Memory B cell (primary cell): Measurements from ENCODE around the gene ZCCHC9.
"Not testable (repeated sequence)": the region's sequence is repeated elsewhere in the genome, so short reads cannot be mapped to it uniquely, and the experiment has no call there.

Experiments
- ATAC-seq: fragments of 150-1000 bp; cut with Tn5 transposase; 2 replicates; pipeline ENCODE4 v1.10.0; 2021; ENCODE audit warnings: low read depth, mild to moderate bottlenecking, moderate library complexity
- DNase-seq, 2 donors: peaks; one replicate each; pipeline ENCODE4 v3.0.0; 2022; ENCODE audit warnings: low spot score in 2 of 2
- H3K27ac Mint-ChIP-seq: one replicate; pipeline ENCODE4 v1.8.0; 2022; ENCODE audit warnings: mild to moderate bottlenecking, moderate library complexity, mixed read lengths
- H3K27me3 Mint-ChIP-seq: one replicate; pipeline ENCODE4 v1.8.0; 2022; ENCODE audit warnings: mixed read lengths
- H3K36me3 Mint-ChIP-seq: one replicate; pipeline ENCODE4 v1.8.0; 2022; ENCODE audit warnings: mild to moderate bottlenecking, mixed read lengths
- H3K4me1 Mint-ChIP-seq: one replicate; pipeline ENCODE4 v1.8.0; 2022; ENCODE audit warnings: mixed read lengths
- H3K4me3 Mint-ChIP-seq: one replicate; pipeline ENCODE4 v1.8.0; 2022; ENCODE audit warnings: mild to moderate bottlenecking, moderate library complexity, mixed read lengths
- H3K9me3 Mint-ChIP-seq: one replicate; pipeline ENCODE4 v1.8.0; 2022; ENCODE audit warnings: mixed read lengths

The ZCCHC9 gene

GRCh38 chr5:81301271-81302015 lies at the start of gene ZCCHC9:
Gene ZCCHC9 (plus strand): TSS chr5:81301587. CDS start chr5:81304758, 3,171 bp downstream.
- Mint-ChIP-seq H3K27ac (peak within 1 kb of the TSS; percentile 94), H3K4me1 (peaks cover 28% of the 10 kb centered on the region), H3K27me3 (no peaks in the 10 kb centered on the region), H3K9me3 (no peaks in the 10 kb centered on the region), H3K4me3 (peak within 1 kb of the TSS; percentile 93), H3K36me3 (peaks cover 5% of the 10 kb centered on the region)
- ATAC-seq, result peak; percentile 93
- peak; percentile 86 to 89 for DNase-seq

GRCh38 chr5:81251922-81252321 lies 49.5 kb upstream of the ZCCHC9 start:
- Mint-ChIP-seq H3K4me3 (no peak overlapping the region), H3K27me3 (no peaks in the 10 kb centered on the region), H3K9me3 (peaks cover 2% of the 10 kb centered on the region), H3K4me1 (peaks cover 1% of the 10 kb centered on the region), H3K27ac (no peak overlapping the region), H3K36me3 (peaks cover 26% of the 10 kb centered on the region)
- no peak for DNase-seq
- ATAC-seq, result no peak

GRCh38 chr5:81252904-81253303 lies 48.5 kb upstream of the ZCCHC9 start:
- H3K9me3 Mint-ChIP-seq, result peaks cover 2% of the 10 kb centered on the region
- no peaks in the 10 kb centered on the region for H3K27me3 Mint-ChIP-seq
- H3K36me3 Mint-ChIP-seq, result peaks cover 31% of the 10 kb centered on the region
- ATAC-seq (no peak), DNase-seq (no peak)
- H3K4me1 Mint-ChIP-seq, result peaks cover 2% of the 10 kb centered on the region
- no peak overlapping the region for H3K4me3 Mint-ChIP-seq
- no peak overlapping the region for H3K27ac Mint-ChIP-seq

- ATAC-seq (no peak), DNase-seq (no peak)
- H3K27ac Mint-ChIP-seq, result no peak overlapping the region
- peaks cover 2% of the 10 kb centered on the region for H3K9me3 Mint-ChIP-seq
- H3K4me3 Mint-ChIP-seq, result no peak overlapping the region
- peaks cover 2% of the 10 kb centered on the region for H3K4me1 Mint-ChIP-seq
- H3K27me3 Mint-ChIP-seq, result no peaks in the 10 kb centered on the region
- peaks cover 31% of the 10 kb centered on the region for H3K36me3 Mint-ChIP-seq
Measured at GRCh38 chr5:81253875-81254274, 47.5 kb upstream of the ZCCHC9 start.

DNA sequence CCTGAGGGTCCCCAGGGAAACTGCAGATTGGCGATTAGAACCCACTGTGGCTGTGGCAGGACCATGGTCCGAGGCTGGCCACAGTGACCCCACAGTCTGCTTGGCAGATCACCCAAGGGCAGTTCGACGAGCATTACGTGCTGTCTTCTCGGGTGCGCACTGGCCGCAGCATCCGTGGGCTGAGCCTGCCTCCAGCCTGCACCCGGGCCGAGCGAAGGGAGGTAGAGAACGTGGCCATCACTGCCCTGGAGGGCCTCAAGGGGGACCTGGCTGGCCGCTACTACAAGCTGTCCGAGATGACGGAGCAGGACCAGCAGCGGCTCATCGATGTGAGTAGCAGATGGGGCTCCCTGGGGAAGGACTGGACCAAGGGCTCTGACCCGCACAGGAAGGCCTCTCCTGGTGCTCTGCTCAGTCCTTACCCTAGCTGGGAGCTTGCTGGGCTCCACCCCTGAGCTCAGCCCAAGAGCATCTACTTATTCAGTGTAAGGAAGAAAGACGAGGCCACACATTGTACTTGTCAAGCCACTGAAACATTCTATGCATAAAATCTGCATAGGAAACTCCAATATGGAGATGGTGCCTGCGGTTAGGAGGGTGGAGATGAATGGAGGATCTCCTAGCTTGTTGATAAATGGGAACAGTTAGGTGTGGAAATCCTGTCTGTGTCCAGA lies 46.4 kb upstream of the ZCCHC9 start:
- Mint-ChIP-seq H3K4me1 (peaks cover 5% of the 10 kb centered on the region), H3K36me3 (peaks cover 33% of the 10 kb centered on the region), H3K4me3 (no peak overlapping the region), H3K27ac (no peak overlapping the region), H3K27me3 (no peaks in the 10 kb centered on the region), H3K9me3 (peaks cover 5% of the 10 kb centered on the region)
- DNase-seq (no peak), ATAC-seq (no peak)

DNA sequence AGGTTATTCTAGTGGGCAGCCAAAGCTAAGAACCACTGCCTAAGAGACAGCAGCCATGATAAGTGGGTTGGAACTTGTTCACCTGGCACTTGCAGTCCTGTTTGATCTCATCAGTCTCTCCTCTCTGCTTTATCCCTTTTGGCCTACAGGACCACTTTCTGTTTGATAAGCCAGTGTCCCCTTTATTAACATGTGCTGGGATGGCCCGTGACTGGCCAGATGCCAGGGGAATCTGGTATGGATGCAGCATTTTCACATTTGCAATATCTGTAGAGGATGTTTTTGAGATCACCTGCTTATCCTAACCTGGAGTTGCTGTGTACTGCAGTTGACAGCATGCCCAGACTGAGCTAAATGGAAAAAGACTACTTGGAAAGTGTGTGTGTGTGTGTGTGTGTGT lies 44.6 kb upstream of the ZCCHC9 start:
- H3K27ac Mint-ChIP-seq, result no peak overlapping the region
- no peaks in the 10 kb centered on the region for H3K27me3 Mint-ChIP-seq
- no peak overlapping the region for H3K4me3 Mint-ChIP-seq
- DNase-seq, result no peak
- peaks cover 38% of the 10 kb centered on the region for H3K36me3 Mint-ChIP-seq
- peaks cover 7% of the 10 kb centered on the region for H3K9me3 Mint-ChIP-seq
- peaks cover 5% of the 10 kb centered on the region for H3K4me1 Mint-ChIP-seq
- ATAC-seq, result no peak

GRCh38 chr5:81262796-81263195 lies 38.6 kb upstream of the ZCCHC9 start:
- DNase-seq, H3K4me3 Mint-ChIP-seq, H3K4me1 Mint-ChIP-seq, H3K27ac Mint-ChIP-seq, H3K27me3 Mint-ChIP-seq, ATAC-seq: not testable (repeated sequence)
- H3K9me3 Mint-ChIP-seq, result peaks cover 10% of the 10 kb centered on the region
- H3K36me3 Mint-ChIP-seq, result peaks cover 33% of the 10 kb centered on the region

GRCh38 chr5:81265101-81265500 lies 36.3 kb upstream of the ZCCHC9 start:
- Mint-ChIP-seq H3K4me3 (no peak overlapping the region), H3K9me3 (peaks cover 6% of the 10 kb centered on the region), H3K27ac (no peak overlapping the region), H3K27me3 (no peaks in the 10 kb centered on the region), H3K4me1 (peaks cover 8% of the 10 kb centered on the region), H3K36me3 (peaks cover 33% of the 10 kb centered on the region)
- DNase-seq (no peak), ATAC-seq (no peak)

- H3K36me3 Mint-ChIP-seq, result peaks cover 35% of the 10 kb centered on the region
- no peak for DNase-seq
- H3K4me3 Mint-ChIP-seq, result no peak overlapping the region
- H3K4me1 Mint-ChIP-seq, result peaks cover 18% of the 10 kb centered on the region
- H3K27me3 Mint-ChIP-seq, result no peaks in the 10 kb centered on the region
- H3K27ac Mint-ChIP-seq, result no peak overlapping the region
- ATAC-seq, result no peak
- H3K9me3 Mint-ChIP-seq, result peaks cover 11% of the 10 kb centered on the region
Measured at GRCh38 chr5:81268521-81269196, 32.7 kb upstream of the ZCCHC9 start.

DNA sequence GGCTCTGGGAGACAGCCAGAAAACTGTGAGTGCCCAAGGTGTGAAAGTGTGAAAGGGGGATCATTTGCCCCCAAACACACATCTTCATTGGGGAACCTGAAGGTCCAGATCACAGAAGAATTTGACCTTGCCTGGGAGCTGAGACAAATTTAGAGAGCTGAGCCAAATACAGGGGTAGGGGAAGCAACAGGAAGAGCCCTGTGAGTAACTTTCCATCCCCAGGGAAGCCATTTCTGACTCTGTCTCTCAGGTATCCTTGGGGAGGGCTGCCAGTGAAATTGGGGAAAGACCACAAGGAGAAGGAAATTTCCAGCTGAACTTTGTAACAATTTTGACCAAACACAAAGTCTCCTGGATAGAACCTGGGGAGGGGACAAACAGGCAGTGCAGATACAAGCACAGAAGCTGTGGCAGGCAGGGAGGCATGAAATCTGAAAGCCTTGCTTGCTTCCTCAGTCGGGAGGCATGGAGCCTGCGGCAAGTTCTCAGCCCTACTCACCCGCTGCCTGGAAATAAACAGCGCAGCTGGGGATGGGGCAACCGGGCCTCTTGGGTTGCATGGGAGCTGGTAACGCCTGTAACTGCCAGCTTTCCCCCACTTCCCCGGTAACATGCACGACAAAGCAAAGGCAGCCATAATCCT lies 31.5 kb upstream of the ZCCHC9 start:
- no peaks in the 10 kb centered on the region for H3K27me3 Mint-ChIP-seq
- H3K4me1 Mint-ChIP-seq, result peaks cover 21% of the 10 kb centered on the region
- peaks cover 16% of the 10 kb centered on the region for H3K9me3 Mint-ChIP-seq
- H3K27ac Mint-ChIP-seq, result no peak overlapping the region
- H3K4me3 Mint-ChIP-seq, result no peak overlapping the region
- ATAC-seq (no peak), DNase-seq (no peak)
- peaks cover 39% of the 10 kb centered on the region for H3K36me3 Mint-ChIP-seq

GRCh38 chr5:81270394-81271027 lies 30.9 kb upstream of the ZCCHC9 start:
- DNase-seq, H3K4me3 Mint-ChIP-seq, H3K27me3 Mint-ChIP-seq, H3K27ac Mint-ChIP-seq, ATAC-seq: not testable (repeated sequence)
- peaks cover 18% of the 10 kb centered on the region for H3K9me3 Mint-ChIP-seq
- peaks cover 24% of the 10 kb centered on the region for H3K4me1 Mint-ChIP-seq
- H3K36me3 Mint-ChIP-seq, result peaks cover 43% of the 10 kb centered on the region

DNA sequence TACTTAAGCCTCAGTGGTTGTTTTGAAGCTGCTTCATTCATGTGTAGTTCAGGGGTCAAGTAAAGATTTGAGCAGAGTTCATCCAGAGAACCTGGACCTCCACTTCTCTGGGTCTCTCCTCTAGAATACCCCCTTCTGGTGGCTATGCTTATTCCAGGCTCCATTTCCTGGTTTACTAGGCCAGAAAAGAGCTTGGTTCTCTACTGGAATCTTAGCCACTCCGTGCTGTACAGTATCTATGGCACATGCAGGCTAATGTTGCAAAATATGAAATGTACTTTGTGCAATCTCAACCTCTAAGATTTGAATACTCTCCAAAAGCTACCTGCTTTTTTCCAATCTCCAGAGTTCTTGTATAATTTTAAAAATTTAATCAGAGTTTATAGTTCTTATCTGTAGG lies 17.4 kb upstream of the ZCCHC9 start:
- no peaks in the 10 kb centered on the region for H3K27me3 Mint-ChIP-seq
- peaks cover 13% of the 10 kb centered on the region for H3K36me3 Mint-ChIP-seq
- ATAC-seq (no peak), DNase-seq (no peak)
- H3K9me3 Mint-ChIP-seq, result no peaks in the 10 kb centered on the region
- H3K4me3 Mint-ChIP-seq, result no peak overlapping the region
- H3K4me1 Mint-ChIP-seq, result peaks cover 12% of the 10 kb centered on the region
- no peak overlapping the region for H3K27ac Mint-ChIP-seq

DNA sequence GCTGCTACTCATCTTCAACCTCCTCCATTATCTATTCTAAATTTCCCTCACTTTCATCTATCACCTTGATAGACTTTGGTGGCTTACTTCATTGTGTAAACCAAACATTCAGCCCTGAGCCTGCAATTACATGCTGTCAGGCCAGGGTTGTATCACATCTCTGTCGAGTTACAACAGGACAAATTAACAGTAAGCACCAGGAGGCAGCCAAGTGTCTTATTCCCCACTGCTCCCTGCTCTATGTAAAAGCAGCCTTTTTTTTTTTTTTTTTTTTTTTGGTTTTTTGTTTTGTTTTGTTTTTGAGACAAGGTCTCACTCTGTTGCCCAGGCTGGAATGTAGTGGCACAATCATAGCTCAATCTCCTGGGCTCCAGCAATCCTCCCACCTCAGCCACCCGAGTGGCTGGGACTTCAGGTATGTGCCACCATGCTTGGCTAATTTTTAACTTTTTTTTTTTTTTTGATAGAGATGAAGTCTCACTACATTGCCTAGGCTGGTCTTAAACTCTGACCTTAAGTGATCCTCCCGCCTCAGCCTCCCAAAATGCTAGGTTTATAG lies 15.2 kb upstream of the ZCCHC9 start:
- H3K9me3 Mint-ChIP-seq, result peaks cover 5% of the 10 kb centered on the region
- H3K4me3 Mint-ChIP-seq, result no peak overlapping the region
- H3K27me3 Mint-ChIP-seq, result no peaks in the 10 kb centered on the region
- H3K36me3 Mint-ChIP-seq, result peaks cover 21% of the 10 kb centered on the region
- no peak for ATAC-seq
- H3K4me1 Mint-ChIP-seq, result peaks cover 10% of the 10 kb centered on the region
- DNase-seq, result no peak
- H3K27ac Mint-ChIP-seq, result no peak overlapping the region
